Mesenteric fat pad (tissue), 1 donor: ENCODE data around the gene GPR137B. TPM values are rescaled to one million over a fixed set of nuclear protein-coding genes. Genes with fewer than 3 reads are reported as not detected.
"Not testable (repeated sequence)": the region's sequence is repeated elsewhere in the genome, so short reads cannot be mapped to it uniquely, and the experiment has no call there.

Experiments
- DNase-seq: peaks from one replicate; pipeline ENCODE4 v3.0.0-alpha.2; 2020; ENCODE audit warnings: low spot score
- total RNA-seq: library from RNA; stranded (reverse); fragmentation: NEBNext Ultra II Directional; extraction: Animal tissue kit (Norgen Biotek cat#: 25700); gene quantifications from one replicate; pipeline ENCODE4 v1.2.1, GENCODE V29; 2021
- donor health status: DM: yes; HTN: yes; CAD: no.

GPR137B gene
- total RNA-seq, 1 donor from 2014 or later: 32.9 TPM

DNA sequence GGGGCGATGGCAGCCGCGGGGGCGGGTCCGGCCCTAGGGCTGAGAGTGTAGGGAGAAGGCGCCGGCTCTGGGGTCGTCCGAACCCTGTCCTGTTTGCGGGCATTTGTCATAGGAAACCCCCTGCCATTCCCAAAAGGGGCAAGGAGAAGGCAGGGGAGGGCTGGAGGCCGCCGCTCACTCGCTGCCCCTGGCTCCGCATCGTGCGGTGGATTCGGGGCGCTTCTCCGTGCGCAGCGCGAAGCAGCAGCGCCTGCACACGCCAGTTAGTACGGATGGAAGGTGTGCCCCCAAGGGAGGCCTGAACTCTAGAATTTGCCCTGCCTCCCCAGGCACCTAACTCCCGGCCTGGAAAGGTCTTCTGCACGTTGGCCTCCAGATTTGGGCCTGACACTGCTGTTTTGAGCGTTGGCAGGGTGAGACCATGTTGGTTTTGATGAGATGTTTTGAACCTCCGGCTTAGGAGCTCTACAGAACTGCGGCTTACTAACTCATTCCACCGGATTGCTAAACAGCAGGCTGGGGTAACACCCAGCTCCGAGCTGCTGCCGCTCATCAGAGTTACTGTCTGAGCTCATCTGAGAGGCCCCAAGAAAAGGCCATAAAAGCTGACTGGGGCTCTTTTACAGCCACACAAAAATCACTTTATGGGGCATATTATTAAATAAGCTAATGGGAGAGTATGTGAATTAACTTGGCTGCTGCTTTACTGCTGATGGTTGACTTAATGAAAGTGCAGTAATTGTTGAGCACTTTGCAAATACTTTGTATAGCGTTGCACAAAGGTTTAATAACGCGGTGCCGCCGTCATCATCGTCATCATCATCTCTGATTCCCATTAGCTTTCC lies 987 bp downstream of the GPR137B start:
- DNase-seq: no peak

DNA sequence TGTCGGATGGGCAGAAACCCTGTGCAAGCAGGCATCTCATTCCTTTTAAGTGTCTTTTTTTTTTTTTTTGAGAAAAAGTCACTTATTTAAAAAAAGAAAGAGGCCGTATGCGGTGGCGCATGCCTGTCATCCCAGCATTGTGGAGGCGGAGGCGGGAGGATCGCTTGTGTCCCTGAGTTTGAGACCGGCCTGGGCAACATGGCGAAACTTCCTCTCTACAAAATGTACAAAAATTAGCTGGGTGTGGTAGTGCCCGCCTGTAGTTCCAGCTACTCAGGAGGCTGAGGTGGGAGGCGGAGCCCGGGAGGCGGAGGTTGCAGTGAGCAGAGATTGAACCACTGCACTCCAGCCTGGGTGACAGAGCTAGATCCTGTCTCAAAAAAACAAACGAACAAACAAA lies 1.7 kb downstream of the GPR137B start:
- DNase-seq: no peak

GRCh38 chr1:236144446-236145150 lies 2.3 kb downstream of the GPR137B start:
- no peak for DNase-seq

GRCh38 chr1:236147068-236147467 lies 4.7 kb downstream of the GPR137B start:
- no peak for DNase-seq

DNA sequence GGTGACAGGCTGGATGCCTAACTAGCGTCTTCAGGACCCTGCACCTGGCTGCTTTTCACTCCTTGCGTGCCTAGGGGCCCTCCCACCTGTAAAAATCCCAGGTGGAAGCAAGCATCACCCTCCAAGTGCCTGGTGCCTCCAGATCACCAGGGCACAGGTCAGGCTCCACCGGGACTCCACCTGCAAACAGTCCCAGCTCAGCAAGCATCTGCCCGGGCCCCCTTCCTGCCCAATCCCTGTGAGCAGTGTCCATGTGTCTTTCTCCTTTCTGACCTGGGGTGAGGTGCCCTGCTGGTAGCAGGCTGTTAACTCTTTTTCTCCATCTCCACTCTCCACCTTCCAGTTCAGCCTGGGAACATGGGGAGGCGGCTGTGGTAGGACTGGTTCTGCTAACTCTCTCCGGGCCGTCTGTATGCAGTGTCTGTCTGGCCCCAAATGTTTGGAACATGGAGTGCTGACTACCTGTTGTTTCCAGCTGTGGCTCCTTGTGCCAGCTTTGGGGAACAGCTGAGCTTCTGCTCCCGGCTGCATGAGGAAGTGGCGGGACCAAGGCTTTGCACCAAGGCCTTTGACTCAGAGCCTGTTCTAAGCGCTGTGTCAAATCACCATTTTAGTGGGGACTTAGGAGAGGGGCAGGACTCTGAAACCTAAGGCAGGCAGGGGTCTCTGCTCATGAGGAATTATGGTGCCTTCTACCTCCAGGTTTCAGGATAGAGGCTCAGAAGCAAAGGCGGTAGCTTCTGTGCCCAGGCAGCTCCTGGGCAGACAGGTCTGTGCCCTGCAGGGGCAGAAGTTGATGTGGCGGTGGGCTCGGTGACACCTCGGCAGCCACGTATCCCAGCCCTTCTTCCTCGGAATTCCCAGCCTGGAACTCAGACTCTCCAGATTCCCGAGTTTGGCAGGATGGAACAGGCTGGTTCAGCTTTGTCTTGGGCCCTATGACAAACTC lies 5.5 kb downstream of the GPR137B start:
- DNase-seq: peak; percentile 78

- peak; percentile 60 for DNase-seq
Measured at GRCh38 chr1:236148470-236148845, 6.1 kb downstream of the GPR137B start.

- DNase-seq: peak; percentile 62
Measured at GRCh38 chr1:236149003-236149595, 6.8 kb downstream of the GPR137B start.

DNA sequence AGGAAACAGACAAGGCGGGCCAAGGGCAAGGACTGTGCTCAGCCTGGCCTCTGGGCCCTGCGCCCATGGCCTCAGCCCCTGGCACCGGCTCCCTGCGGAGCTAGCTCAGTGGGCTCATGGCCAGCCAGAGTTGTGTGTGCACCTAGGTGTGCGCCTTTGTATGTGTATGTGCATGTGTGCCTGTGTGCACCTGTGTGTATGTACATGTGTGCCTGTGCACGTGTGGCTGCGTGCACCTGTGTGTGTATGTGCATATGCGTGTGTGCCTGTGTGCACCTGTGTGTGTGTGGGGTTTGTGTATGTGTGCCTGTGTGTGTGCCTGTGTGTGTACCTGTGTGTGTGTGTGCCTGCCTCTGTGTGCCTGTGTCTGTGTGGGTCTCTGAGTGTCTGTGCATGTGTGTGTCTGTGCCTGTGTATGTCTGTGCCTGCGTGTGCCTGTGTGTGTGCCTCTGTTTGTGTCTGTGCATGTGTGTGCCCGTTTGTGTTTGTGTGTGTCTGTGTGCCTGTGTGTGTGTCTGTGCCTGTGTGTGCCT lies 7.4 kb downstream of the GPR137B start:
- DNase-seq: peak; percentile 68

GRCh38 chr1:236150311-236150955 lies 8.1 kb downstream of the GPR137B start:
- peak; percentile 88 for DNase-seq

GRCh38 chr1:236150986-236151385 lies 8.6 kb downstream of the GPR137B start:
- no peak for DNase-seq

- DNase-seq: peak; percentile 39
Measured at GRCh38 chr1:236151739-236152424, 9.5 kb downstream of the GPR137B start.

GRCh38 chr1:236154126-236154525 lies 11.8 kb downstream of the GPR137B start:
- no peak for DNase-seq

DNA sequence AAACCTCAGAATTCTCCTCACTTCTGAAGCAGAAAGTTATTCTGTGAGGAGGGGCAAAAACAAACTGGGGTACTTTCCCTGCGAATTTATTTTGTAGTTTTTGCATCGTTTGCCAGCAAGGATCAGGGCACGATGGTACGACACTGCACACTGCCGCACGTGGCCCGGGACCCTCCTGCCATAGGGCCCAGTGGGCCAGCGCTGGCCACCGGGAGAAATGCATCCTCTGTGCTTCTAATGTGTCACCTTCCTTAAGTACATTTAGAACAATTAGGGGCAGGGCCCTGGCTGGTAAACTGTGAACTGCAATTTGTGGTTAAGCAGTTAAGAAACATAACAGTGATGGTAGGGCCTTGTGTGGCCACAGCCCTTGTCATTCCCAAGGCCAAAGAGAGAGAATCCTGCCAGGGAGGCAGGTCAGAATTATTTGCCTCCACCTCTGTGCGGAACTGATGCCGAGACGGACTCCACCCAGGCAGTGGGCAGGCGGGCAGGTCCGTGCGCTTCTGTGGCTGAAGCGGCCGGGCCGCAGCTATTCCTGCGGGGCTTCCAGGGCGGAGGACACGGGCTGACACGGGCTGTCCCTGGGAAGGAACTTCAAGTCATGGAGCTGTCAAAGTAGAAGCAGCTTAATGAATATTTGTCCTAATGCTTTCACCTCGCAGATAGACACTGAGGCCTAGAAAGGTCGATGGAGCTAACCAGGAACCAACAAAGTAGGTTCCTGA lies 12.5 kb downstream of the GPR137B start:
- no peak for DNase-seq

- DNase-seq: no peak
Measured at GRCh38 chr1:236155399-236155767, 13.0 kb downstream of the GPR137B start.

- no peak for DNase-seq
Measured at GRCh38 chr1:236155841-236156503, 13.6 kb downstream of the GPR137B start.

DNA sequence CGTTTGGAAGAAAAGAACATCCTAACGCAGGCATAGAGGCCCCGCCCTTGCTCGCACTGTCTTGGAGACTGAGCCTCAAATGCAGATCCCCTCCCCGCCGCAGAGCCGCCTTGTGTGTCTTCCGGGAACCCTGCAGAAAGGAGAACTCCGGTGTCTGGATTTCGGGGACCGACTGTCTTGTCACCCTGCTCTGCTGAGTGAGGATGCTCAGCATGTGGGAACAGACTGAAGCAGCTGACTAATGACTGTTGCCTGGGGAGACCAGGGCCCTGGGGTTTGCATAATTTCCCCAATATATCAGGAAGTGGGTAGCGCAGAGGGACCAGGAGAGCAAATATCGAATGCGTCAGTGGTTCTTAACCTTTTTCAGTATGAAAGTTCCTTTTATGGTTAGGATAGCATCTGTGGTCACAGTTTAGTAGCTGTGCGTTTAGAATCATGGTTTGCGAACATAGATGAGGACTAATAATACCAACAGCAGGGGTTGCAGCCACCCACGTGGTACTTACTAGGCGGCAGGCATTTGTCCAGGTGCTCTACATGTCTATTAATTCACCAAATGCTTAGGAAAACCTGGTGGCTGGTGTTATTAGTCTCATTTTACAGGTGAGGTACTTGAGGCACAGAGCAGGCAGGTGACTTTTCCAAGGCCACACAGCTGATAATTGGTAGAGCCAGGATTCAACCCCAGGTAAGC lies 14.3 kb downstream of the GPR137B start:
- DNase-seq: no peak

GRCh38 chr1:236158072-236158471 lies 15.7 kb downstream of the GPR137B start:
- DNase-seq: not testable (repeated sequence)

DNA sequence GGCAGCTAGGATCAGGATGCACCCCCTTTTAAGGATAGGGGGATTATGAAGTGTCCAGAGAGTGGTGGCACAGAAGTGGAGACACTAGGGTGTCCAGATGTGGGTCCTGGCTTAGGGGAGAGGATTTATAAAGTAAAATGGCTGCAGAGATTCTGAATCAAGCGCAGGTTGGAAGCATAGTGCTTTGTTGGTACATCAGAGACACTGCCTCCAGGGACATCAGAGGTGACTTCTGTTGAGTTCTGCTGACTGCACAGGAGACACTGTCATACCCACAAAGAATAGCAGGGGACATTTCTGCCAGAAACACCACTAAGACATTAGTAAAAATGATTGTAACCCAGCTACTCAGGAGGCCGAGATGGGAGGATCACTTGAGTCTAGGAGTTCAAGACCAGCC lies 16.4 kb downstream of the GPR137B start:
- DNase-seq: no peak
